ENCODE data around the gene PSMB7.

The PSMB7 gene

GRCh38 chr9:124438091-124438490 lies 22.8 kb upstream of the PSMB7 start:
- no peak overlapping the region for H3K4me3 ChIP-seq (ENCODE audit: control insufficient read depth, low read depth, low read length)
- DNase-seq (ENCODE audit: low read depth): no peak
- TF ChIP-seq CTCF (conservative IDR thresholded peaks at IDR 0.05; ENCODE audit: control insufficient read depth, insufficient read depth, low read depth, low read length): no peak

GRCh38 chr9:124437086-124437485 lies 21.8 kb upstream of the PSMB7 start:
- no peak overlapping the region for H3K4me3 ChIP-seq (ENCODE audit: control insufficient read depth, low read depth, low read length)
- no peak for TF ChIP-seq CTCF (conservative IDR thresholded peaks at IDR 0.05; ENCODE audit: control insufficient read depth, insufficient read depth, low read depth, low read length)
- DNase-seq (ENCODE audit: low read depth): no peak

GRCh38 chr9:124436320-124436719 lies 21.1 kb upstream of the PSMB7 start:
- TF ChIP-seq CTCF (conservative IDR thresholded peaks at IDR 0.05; ENCODE audit: control insufficient read depth, insufficient read depth, low read depth, low read length): no peak
- DNase-seq (ENCODE audit: low read depth): no peak

GRCh38 chr9:124429530-124429867 lies 14.3 kb upstream of the PSMB7 start:
- no peak for DNase-seq (ENCODE audit: low read depth)
- H3K4me3 ChIP-seq (ENCODE audit: control insufficient read depth, low read depth, low read length): no peak overlapping the region
- TF ChIP-seq CTCF (conservative IDR thresholded peaks at IDR 0.05; ENCODE audit: control insufficient read depth, insufficient read depth, low read depth, low read length): no peak

More at GRCh38 chr9:124436320-124436719, 21.1 kb upstream of the PSMB7 start:
- no peak overlapping the region for H3K4me3 ChIP-seq (ENCODE audit: control insufficient read depth, low read depth, low read length)

GRCh38 chr9:124428751-124429529 lies 13.7 kb upstream of the PSMB7 start:
- no peak for DNase-seq (ENCODE audit: low read depth)
- no peak overlapping the region for H3K4me3 ChIP-seq (ENCODE audit: control insufficient read depth, low read depth, low read length)
- TF ChIP-seq CTCF (conservative IDR thresholded peaks at IDR 0.05; ENCODE audit: control insufficient read depth, insufficient read depth, low read depth, low read length): no peak

DNA sequence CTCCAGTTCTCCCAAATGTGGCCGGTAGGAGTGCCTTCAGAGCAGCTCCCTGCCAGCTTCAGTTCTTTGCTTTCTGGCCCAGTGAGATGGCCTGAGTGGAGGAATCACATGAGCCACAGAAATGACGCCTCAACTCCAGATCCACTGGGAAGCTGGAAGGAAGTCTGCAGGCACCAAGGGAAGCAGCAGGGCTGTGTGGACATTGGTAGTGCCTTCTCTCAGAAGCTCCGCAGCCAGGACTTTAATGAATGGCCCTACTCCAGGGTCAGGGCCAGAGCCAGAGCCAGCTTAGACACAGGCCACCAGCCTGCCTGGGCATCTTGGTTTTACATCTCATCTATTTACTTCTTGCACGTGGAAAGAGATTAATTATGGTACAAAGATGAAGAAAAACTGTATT lies 12.0 kb upstream of the PSMB7 start:
- no peak for TF ChIP-seq CTCF (conservative IDR thresholded peaks at IDR 0.05; ENCODE audit: control insufficient read depth, insufficient read depth, low read depth, low read length)
- no peak overlapping the region for H3K4me3 ChIP-seq (ENCODE audit: control insufficient read depth, low read depth, low read length)
- DNase-seq (ENCODE audit: low read depth): no peak
